HL-60 (cell line): Measurements from ENCODE around the gene ST6GALNAC4.

Source experiments
- DNase-seq, 2 experiments: peaks; one replicate each; pipeline ENCODE4 v3.0.0-alpha.2; 2010 to 2020; ENCODE audit warnings: low read depth in 1 of 2, low spot score in 1 of 2
- H3K27ac ChIP-seq: fragments of 250-450 bp; sonication (Bioruptor Pico); replicated peaks from 2 replicates; pipeline ENCODE4 v1.5.1; 2020; ENCODE audit warnings: mild to moderate bottlenecking, moderate library complexity
- H3K27me3 ChIP-seq: fragments of 250-450 bp; sonication (Bioruptor Pico); 2 replicates; pipeline ENCODE4 v1.5.1; 2021; ENCODE audit warnings: mild to moderate bottlenecking, moderate library complexity; ENCODE audit not compliant: insufficient read depth, poor library complexity, severe bottlenecking
- H3K4me3 ChIP-seq: replicated peaks from 2 replicates; pipeline ENCODE4 v1.5.1; 2011; ENCODE audit warnings: mild to moderate bottlenecking, control low read depth, low read length; ENCODE audit not compliant: insufficient read depth
- GABPA ChIP-seq: IDR thresholded peaks from 2 replicates; pipeline ENCODE4 v1.6.1; 2012; ENCODE audit warnings: low read depth
- POLR2AphosphoS5 ChIP-seq: IDR thresholded peaks from 2 replicates; pipeline ENCODE4 v1.6.1; 2012; ENCODE audit warnings: low read depth
- SPI1 ChIP-seq: IDR thresholded peaks from 2 replicates; pipeline ENCODE4 v1.6.1; 2012; ENCODE audit warnings: low read depth, mild to moderate bottlenecking, borderline replicate concordance
- microRNA-seq: library from miRNA; unstranded; fragments of <30 nt; microRNA quantifications from one replicate; pipeline ENCODE4, GENCODE V29; 2018
- TF ChIP-seq, protein P1 (sequence below): IDR thresholded peaks from 2 replicates; pipeline ENCODE4 v1.6.1; 2012; ENCODE audit warnings: low read depth; ENCODE audit not compliant: insufficient replicate concordance
- TF ChIP-seq, protein P2 (sequence below): IDR thresholded peaks from one replicate; pipeline ENCODE4 v1.5.1; 2011; ENCODE audit warnings: low read length, control low read depth, inconsistent platforms; ENCODE audit not compliant: insufficient read depth

The ST6GALNAC4 gene

DNA sequence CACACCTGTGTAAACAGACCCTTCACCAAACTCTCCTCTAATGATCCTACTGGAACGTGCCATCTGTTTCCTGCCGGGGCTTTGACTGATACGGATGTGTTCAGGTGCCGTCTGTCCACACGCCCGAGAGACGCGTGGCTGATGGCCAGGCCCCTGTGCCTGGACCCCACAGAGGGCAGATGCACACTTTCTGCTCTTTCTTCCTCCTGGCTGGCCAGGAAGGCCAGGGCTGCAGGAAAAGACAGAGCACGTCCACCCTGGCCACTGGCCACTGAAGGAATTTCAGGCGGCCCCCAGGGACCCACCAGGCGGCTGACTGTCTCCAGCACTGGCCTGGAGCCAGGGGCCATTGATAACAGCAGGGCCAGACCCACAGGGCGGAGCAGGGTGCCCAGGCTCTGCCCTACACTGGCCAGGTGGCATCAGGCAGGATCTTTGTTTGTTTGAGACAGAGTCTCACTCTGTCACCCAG is 58.8 kb downstream of the ST6GALNAC4 start:
- no peak overlapping the region for H3K4me3 ChIP-seq
- no peak for DNase-seq

More for the DNA sequence above, 58.8 kb downstream of the ST6GALNAC4 start:
- Histone ChIP-seq H3K27ac (no peak overlapping the region), H3K27me3 (no peaks in the 10 kb centered on the region)
- TF ChIP-seq POLR2AphosphoS5, result no peak
- TF ChIP-seq, protein P1, sequence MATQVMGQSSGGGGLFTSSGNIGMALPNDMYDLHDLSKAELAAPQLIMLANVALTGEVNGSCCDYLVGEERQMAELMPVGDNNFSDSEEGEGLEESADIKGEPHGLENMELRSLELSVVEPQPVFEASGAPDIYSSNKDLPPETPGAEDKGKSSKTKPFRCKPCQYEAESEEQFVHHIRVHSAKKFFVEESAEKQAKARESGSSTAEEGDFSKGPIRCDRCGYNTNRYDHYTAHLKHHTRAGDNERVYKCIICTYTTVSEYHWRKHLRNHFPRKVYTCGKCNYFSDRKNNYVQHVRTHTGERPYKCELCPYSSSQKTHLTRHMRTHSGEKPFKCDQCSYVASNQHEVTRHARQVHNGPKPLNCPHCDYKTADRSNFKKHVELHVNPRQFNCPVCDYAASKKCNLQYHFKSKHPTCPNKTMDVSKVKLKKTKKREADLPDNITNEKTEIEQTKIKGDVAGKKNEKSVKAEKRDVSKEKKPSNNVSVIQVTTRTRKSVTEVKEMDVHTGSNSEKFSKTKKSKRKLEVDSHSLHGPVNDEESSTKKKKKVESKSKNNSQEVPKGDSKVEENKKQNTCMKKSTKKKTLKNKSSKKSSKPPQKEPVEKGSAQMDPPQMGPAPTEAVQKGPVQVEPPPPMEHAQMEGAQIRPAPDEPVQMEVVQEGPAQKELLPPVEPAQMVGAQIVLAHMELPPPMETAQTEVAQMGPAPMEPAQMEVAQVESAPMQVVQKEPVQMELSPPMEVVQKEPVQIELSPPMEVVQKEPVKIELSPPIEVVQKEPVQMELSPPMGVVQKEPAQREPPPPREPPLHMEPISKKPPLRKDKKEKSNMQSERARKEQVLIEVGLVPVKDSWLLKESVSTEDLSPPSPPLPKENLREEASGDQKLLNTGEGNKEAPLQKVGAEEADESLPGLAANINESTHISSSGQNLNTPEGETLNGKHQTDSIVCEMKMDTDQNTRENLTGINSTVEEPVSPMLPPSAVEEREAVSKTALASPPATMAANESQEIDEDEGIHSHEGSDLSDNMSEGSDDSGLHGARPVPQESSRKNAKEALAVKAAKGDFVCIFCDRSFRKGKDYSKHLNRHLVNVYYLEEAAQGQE, result no peak
- TF ChIP-seq, protein P2, sequence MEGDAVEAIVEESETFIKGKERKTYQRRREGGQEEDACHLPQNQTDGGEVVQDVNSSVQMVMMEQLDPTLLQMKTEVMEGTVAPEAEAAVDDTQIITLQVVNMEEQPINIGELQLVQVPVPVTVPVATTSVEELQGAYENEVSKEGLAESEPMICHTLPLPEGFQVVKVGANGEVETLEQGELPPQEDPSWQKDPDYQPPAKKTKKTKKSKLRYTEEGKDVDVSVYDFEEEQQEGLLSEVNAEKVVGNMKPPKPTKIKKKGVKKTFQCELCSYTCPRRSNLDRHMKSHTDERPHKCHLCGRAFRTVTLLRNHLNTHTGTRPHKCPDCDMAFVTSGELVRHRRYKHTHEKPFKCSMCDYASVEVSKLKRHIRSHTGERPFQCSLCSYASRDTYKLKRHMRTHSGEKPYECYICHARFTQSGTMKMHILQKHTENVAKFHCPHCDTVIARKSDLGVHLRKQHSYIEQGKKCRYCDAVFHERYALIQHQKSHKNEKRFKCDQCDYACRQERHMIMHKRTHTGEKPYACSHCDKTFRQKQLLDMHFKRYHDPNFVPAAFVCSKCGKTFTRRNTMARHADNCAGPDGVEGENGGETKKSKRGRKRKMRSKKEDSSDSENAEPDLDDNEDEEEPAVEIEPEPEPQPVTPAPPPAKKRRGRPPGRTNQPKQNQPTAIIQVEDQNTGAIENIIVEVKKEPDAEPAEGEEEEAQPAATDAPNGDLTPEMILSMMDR, result no peak
- no peak for TF ChIP-seq GABPA
- no peak for TF ChIP-seq SPI1

Small RNA genes within 50 kb of the gene (microRNA-seq; reads per million reads assigned to microRNA genes)
- gene MIR4672, result 1.5 reads per million
